ENCODE measurements around the gene PODXL2.

PODXL2 gene

GRCh38 chr3:127665165-127665564 lies 36.2 kb downstream of the PODXL2 start:
- H3K27ac ChIP-seq = no peak overlapping the region
- TF ChIP-seq CTCF (conservative IDR thresholded peaks at IDR 0.05) (no peak), ZFX (IDR thresholded peaks at IDR 0.05) (no peak)

DNA sequence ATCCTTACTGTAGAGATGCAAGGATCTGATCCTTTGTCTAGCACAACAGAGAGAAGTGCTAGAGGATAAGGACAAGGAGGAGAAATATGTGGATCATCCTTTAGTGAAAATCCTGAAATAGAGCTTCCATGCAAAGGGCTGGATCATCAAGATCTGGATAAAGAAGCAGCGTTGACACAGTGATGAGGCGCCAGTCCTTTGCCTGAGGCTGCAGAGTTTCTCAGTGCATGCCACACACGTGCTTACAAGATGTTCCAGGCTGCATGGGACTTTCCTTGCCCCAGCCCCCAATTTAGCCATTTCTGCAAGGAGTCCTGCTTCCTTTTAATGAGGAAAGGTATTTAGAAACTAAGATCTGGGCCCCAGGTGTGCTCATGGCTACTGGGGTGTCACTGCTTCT lies 36.6 kb downstream of the PODXL2 start:
- no peak overlapping the region for H3K27ac ChIP-seq

GRCh38 chr3:127666676-127667075 lies 37.7 kb downstream of the PODXL2 start:
- TF ChIP-seq ZFX (IDR thresholded peaks at IDR 0.05) (no peak), CTCF (conservative IDR thresholded peaks at IDR 0.05) (no peak)
- H3K27ac ChIP-seq = no peak overlapping the region

More for the DNA sequence above, 36.6 kb downstream of the PODXL2 start:
- no peak for TF ChIP-seq CTCF (conservative IDR thresholded peaks at IDR 0.05)
- no peak for TF ChIP-seq ZFX (IDR thresholded peaks at IDR 0.05)

DNA sequence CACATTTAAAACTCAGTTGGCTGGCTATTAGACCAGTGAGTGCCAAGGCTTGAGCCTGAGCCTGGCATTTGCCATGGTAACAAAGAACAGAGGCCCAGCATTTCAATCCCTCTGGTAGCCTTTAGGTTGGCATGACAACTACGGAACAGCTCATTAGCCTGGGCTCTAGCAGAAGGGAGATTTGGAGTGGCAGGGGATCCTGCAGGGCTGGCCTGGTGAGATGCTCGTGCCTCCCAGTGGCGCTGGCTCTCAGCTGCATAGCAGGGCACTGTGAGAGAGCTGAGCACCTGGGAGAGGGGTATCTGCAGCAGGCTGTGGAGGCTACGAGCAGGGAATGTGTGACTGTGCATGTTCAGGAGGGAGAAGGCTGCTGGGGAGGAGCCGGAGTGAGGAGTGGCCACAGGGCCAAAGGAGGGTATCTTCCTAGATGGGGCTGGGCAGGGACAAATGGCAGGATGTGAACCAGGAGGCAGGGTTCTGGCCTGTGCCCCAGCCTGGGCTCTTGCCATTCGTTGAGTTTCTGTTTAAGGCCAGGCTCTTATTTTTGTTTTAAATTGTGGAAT lies 38.2 kb downstream of the PODXL2 start:
- H3K27ac ChIP-seq = no peak overlapping the region
- TF ChIP-seq CTCF (conservative IDR thresholded peaks at IDR 0.05) (no peak), ZFX (IDR thresholded peaks at IDR 0.05) (no peak)

GRCh38 chr3:127668906-127669305 lies 39.9 kb downstream of the PODXL2 start:
- H3K27ac ChIP-seq = no peak overlapping the region
- TF ChIP-seq ZFX (IDR thresholded peaks at IDR 0.05) (no peak), CTCF (conservative IDR thresholded peaks at IDR 0.05) (no peak)

DNA sequence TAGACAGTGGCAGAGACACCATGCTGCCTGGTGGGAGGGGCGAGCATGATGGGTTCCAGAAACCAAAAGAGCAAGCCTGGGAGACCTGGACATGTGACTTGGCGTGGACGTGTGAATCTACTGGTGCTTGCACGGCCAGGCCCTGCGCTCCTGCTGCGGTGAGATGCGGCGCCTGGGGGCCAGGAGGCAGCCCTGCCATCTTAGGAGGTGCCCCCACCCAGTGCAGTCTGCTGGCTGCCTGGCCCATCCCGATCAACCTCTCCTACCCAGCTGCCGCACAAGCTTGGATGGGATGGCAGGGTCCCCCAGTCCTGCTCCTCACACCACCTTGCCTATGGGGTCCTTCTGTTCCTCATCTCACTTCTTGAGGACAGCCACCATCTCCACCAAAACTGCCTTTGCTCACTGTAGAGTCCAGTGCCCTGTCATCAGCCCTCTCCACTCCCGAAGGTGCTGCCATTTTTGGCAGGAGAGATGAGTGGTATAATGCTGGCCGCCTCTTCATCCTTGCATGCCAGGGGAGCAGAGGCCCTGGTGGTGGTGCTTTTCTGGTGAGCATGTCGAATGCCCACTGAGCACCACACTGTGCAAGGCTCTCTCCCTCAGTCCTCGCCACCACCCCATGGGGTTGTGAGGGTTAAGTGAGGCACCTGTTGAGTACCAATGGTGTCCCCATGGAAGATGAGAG lies 40.7 kb downstream of the PODXL2 start:
- TF ChIP-seq ZFX (IDR thresholded peaks at IDR 0.05) = no peak
- no peak overlapping the region for H3K27ac ChIP-seq

- no peak overlapping the region for H3K27ac ChIP-seq
- no peak for TF ChIP-seq CTCF (conservative IDR thresholded peaks at IDR 0.05)
- TF ChIP-seq ZFX (IDR thresholded peaks at IDR 0.05) = no peak
Observed at GRCh38 chr3:127670229-127670559, 41.2 kb downstream of the PODXL2 start.

Data from C4-2B (cell line).